ENCODE measurements around the gene DOK3. TPM values are rescaled to one million over a fixed set of nuclear protein-coding genes. Genes with fewer than 3 reads are reported as not detected.
"Not testable (repeated sequence)": the region's sequence is repeated elsewhere in the genome, so short reads cannot be mapped to it uniquely, and the experiment has no call there.

DOK3 gene
- total RNA-seq, 1 donor from 2014 or later: 16.2 TPM

- ATAC-seq (no peak), DNase-seq (ENCODE audit: low spot score) (no peak)
- intact Hi-C loops (cut with DNase I): no loop called here
Measured at GRCh38 chr5:177490311-177490991, 19.2 kb downstream of the DOK3 start.

- intact Hi-C loops (cut with DNase I): no loop called here
- peak; percentile 12 for ATAC-seq
Measured at GRCh38 chr5:177489119-177489716, 20.4 kb downstream of the DOK3 start.

GRCh38 chr5:177487975-177488374 is 21.7 kb downstream of the DOK3 start:
- no peak for ATAC-seq
- intact Hi-C loops (cut with DNase I): no loop called here

More at GRCh38 chr5:177489119-177489716, 20.4 kb downstream of the DOK3 start:
- DNase-seq (ENCODE audit: low spot score): no peak

GRCh38 chr5:177487144-177487543 is 22.5 kb downstream of the DOK3 start:
- DNase-seq (ENCODE audit: low spot score) (no peak), ATAC-seq (no peak)
- intact Hi-C loops (cut with DNase I): no loop called here

More at GRCh38 chr5:177487975-177488374, 21.7 kb downstream of the DOK3 start:
- no peak for DNase-seq (ENCODE audit: low spot score)

- ATAC-seq: no peak
- no peak for DNase-seq (ENCODE audit: low spot score)
- intact Hi-C loops (cut with DNase I): no loop called here
Measured at GRCh38 chr5:177486256-177486655, 23.4 kb downstream of the DOK3 start.

GRCh38 chr5:177485753-177486152 is 23.9 kb downstream of the DOK3 start:
- ATAC-seq; intact Hi-C loops (cut with DNase I); DNase-seq (ENCODE audit: low spot score): not testable (repeated sequence)

- intact Hi-C loops (cut with DNase I): no loop called here
- no peak for ATAC-seq
- DNase-seq (ENCODE audit: low spot score): no peak
Measured at GRCh38 chr5:177484902-177485549, 24.6 kb downstream of the DOK3 start.

- ATAC-seq (no peak), DNase-seq (ENCODE audit: low spot score) (no peak)
- intact Hi-C loops (cut with DNase I): no loop called here
Measured at GRCh38 chr5:177483994-177484901, 25.4 kb downstream of the DOK3 start.

- intact Hi-C loops (cut with DNase I): no loop called here
- ATAC-seq (no peak), DNase-seq (ENCODE audit: low spot score) (no peak)
Measured at GRCh38 chr5:177483042-177483441, 26.6 kb downstream of the DOK3 start.

- ATAC-seq (no peak), DNase-seq (ENCODE audit: low spot score) (no peak)
- intact Hi-C loops (cut with DNase I): no loop called here
Measured at GRCh38 chr5:177482359-177482795, 27.2 kb downstream of the DOK3 start.

- intact Hi-C loops (cut with DNase I): no loop called here
- peak; percentile 67 for ATAC-seq
- DNase-seq (ENCODE audit: low spot score): no peak
Measured at GRCh38 chr5:177479774-177480173, 29.9 kb downstream of the DOK3 start.

- ATAC-seq (peak; percentile 69), DNase-seq (ENCODE audit: low spot score) (peak; percentile 83)
- intact Hi-C loops (cut with DNase I): no loop called here
Measured at GRCh38 chr5:177478711-177479646, 30.6 kb downstream of the DOK3 start.

GRCh38 chr5:177477701-177478477 is 31.7 kb downstream of the DOK3 start:
- DNase-seq (ENCODE audit: low spot score): no peak
- ATAC-seq: no peak
- intact Hi-C loops (cut with DNase I): no loop called here

- peak; percentile 27 for ATAC-seq
- intact Hi-C loops (cut with DNase I): no loop called here
Measured at GRCh38 chr5:177476531-177477233, 32.9 kb downstream of the DOK3 start.

GRCh38 chr5:177475563-177476427 is 33.8 kb downstream of the DOK3 start:
- intact Hi-C loops (cut with DNase I): no loop called here
- ATAC-seq (no peak), DNase-seq (ENCODE audit: low spot score) (no peak)

More at GRCh38 chr5:177476531-177477233, 32.9 kb downstream of the DOK3 start:
- no peak for DNase-seq (ENCODE audit: low spot score)

Measured in sciatic nerve (tissue), 2 donors.